ENCODE measurements around the gene PAPPA2.

- TF ChIP-seq, protein P1, sequence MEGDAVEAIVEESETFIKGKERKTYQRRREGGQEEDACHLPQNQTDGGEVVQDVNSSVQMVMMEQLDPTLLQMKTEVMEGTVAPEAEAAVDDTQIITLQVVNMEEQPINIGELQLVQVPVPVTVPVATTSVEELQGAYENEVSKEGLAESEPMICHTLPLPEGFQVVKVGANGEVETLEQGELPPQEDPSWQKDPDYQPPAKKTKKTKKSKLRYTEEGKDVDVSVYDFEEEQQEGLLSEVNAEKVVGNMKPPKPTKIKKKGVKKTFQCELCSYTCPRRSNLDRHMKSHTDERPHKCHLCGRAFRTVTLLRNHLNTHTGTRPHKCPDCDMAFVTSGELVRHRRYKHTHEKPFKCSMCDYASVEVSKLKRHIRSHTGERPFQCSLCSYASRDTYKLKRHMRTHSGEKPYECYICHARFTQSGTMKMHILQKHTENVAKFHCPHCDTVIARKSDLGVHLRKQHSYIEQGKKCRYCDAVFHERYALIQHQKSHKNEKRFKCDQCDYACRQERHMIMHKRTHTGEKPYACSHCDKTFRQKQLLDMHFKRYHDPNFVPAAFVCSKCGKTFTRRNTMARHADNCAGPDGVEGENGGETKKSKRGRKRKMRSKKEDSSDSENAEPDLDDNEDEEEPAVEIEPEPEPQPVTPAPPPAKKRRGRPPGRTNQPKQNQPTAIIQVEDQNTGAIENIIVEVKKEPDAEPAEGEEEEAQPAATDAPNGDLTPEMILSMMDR (conservative IDR thresholded peaks at IDR 0.05; ENCODE audit: low read depth, low read length), result no peak
- TF ChIP-seq EZH2 (IDR thresholded peaks at IDR 0.05; ENCODE audit: low read length, unreplicated experiment), result no peak
These were observed 103.3 kb downstream of the PAPPA2 start for GRCh38 chr1:176566004-176566975.
